ENCODE measurements around the gene NBAS. TPM values are rescaled to one million over a fixed set of nuclear protein-coding genes. Genes with fewer than 3 reads are reported as not detected.

The NBAS gene
- total and polyA plus RNA-seq, 2 of the 13 experiments (the other 11 are each of a cell fraction or from before 2014, with no cell fraction given): 33.6 to 58.7 TPM

DNA sequence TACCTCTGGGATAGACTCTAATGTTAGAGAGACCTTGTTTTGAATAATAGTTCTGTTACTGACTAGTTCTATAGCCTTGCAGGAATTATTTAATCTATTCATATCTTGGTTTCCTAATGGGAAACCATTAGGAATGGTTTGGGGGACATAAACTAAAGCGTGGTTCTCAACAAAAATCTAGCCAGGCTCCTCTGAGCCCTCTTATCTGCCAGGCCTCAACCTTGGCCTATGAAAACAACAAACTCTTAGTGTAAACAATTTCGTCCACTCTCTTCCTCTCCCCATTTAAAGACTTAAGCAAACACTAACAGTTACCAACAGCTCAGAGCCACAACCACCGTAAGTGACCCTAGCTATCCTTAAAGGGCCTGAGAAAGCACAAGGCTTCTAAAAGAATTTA lies 10.6 kb upstream of the NBAS start (continued):
- TF ChIP-seq JUNB (CRISPR knock-in tag; IDR thresholded peaks at IDR 0.05; ENCODE audit: borderline replicate concordance) (no peak), ZNF354B (CRISPR knock-in tag; IDR thresholded peaks at IDR 0.05) (no peak), MTF1 (CRISPR knock-in tag; IDR thresholded peaks at IDR 0.05) (no peak), ZNF678 (CRISPR knock-in tag; IDR thresholded peaks at IDR 0.05) (no peak), ZNF598 (CRISPR knock-in tag; IDR thresholded peaks at IDR 0.05; ENCODE audit: borderline replicate concordance) (no peak), ZNF160 (CRISPR knock-in tag; IDR thresholded peaks at IDR 0.05) (no peak), SMAD3 (CRISPR knock-in tag; IDR thresholded peaks at IDR 0.05) (no peak), FOXP1 (IDR thresholded peaks at IDR 0.05) (peak; percentile 59; the same call in 1 of the 2 replicates), FOXP1 (CRISPR knock-in tag; IDR thresholded peaks at IDR 0.05) (peak; percentile 91), MAF1 (CRISPR knock-in tag; IDR thresholded peaks at IDR 0.05; ENCODE audit: borderline replicate concordance) (no peak), ZBTB8A (CRISPR knock-in tag; IDR thresholded peaks at IDR 0.05; ENCODE audit: borderline replicate concordance, low read depth) (no peak), RAD51 (IDR thresholded peaks at IDR 0.05; ENCODE audit: borderline replicate concordance) (no peak), CHD2 (IDR thresholded peaks at IDR 0.05; ENCODE audit: low read depth, low read length) (no peak), CREB1 (IDR thresholded peaks at IDR 0.05) (no peak), CREB1 (CRISPR knock-in tag; IDR thresholded peaks at IDR 0.05) (no peak), ZNF556 (CRISPR knock-in tag; IDR thresholded peaks at IDR 0.05; ENCODE audit: borderline replicate concordance) (no peak), SP140L (CRISPR knock-in tag; IDR thresholded peaks at IDR 0.05; ENCODE audit: borderline replicate concordance) (no peak), ERF (CRISPR knock-in tag; IDR thresholded peaks at IDR 0.05) (0 out of 2 replicates have a peak, but pooled peaks have one; percentile 55), ZNF589 (CRISPR knock-in tag; conservative IDR thresholded peaks at IDR 0.05) (no peak), SAP130 (CRISPR knock-in tag; IDR thresholded peaks at IDR 0.05; ENCODE audit: low read depth) (0 out of 2 replicates have a peak, but pooled peaks have one; percentile 33), ZNF879 (CRISPR knock-in tag; IDR thresholded peaks at IDR 0.05) (no peak), ZFY (CRISPR knock-in tag; IDR thresholded peaks at IDR 0.05) (peak; percentile 86), SOX6 (IDR thresholded peaks at IDR 0.05) (no peak), SOX6 (CRISPR knock-in tag; IDR thresholded peaks at IDR 0.05) (0 out of 2 replicates have a peak, but pooled peaks have one; percentile 20), ZFAT (CRISPR knock-in tag; conservative IDR thresholded peaks at IDR 0.05) (no peak), E2F1 (CRISPR knock-in tag; IDR thresholded peaks at IDR 0.05) (no peak), HDAC2 (CRISPR knock-in tag; IDR thresholded peaks at IDR 0.05) (no peak), ZFP1 (CRISPR knock-in tag; IDR thresholded peaks at IDR 0.05) (no peak), TAF1 (CRISPR knock-in tag; IDR thresholded peaks at IDR 0.05) (no peak), ETS1 (CRISPR knock-in tag; IDR thresholded peaks at IDR 0.05) (no peak), KDM6A (CRISPR knock-in tag; IDR thresholded peaks at IDR 0.05; ENCODE audit: low read depth) (no peak), NFYB (CRISPR knock-in tag; IDR thresholded peaks at IDR 0.05) (no peak), SKI (IDR thresholded peaks at IDR 0.05; ENCODE audit: partially characterized antibody) (no peak)
- TF ChIP-seq, protein P1, sequence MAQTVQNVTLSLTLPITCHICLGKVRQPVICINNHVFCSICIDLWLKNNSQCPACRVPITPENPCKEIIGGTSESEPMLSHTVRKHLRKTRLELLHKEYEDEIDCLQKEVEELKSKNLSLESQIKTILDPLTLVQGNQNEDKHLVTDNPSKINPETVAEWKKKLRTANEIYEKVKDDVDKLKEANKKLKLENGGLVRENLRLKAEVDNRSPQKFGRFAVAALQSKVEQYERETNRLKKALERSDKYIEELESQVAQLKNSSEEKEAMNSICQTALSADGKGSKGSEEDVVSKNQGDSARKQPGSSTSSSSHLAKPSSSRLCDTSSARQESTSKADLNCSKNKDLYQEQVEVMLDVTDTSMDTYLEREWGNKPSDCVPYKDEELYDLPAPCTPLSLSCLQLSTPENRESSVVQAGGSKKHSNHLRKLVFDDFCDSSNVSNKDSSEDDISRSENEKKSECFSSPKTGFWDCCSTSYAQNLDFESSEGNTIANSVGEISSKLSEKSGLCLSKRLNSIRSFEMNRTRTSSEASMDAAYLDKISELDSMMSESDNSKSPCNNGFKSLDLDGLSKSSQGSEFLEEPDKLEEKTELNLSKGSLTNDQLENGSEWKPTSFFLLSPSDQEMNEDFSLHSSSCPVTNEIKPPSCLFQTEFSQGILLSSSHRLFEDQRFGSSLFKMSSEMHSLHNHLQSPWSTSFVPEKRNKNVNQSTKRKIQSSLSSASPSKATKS (CRISPR knock-in tag; IDR thresholded peaks at IDR 0.05): 0 out of 2 replicates have a peak, but pooled peaks have one; percentile 48

Measured in HepG2 (cell line).